WTC11 (cell line): Measurements from ENCODE around the gene PAEP. TPM values are rescaled to one million over a fixed set of nuclear protein-coding genes. Genes with fewer than 3 reads are reported as not detected.
A peak's percentile ranks its signal among the peaks of the same experiment; 100 is the strongest.

ENCODE experiments used
- ATAC-seq: fragments of 200-7000 bp; cut with Tn5 transposase; 2 replicates; pipeline ENCODE4 v1.10.0; 2021; ENCODE audit warnings: mild to moderate bottlenecking, moderate library complexity
- CTCF ChIA-PET: fragments of 300-600 bp; sonication (Branson Sonifier 250); formaldehyde crosslinking; loops from one replicate; lab custom pipeline; 2021; ENCODE audit warnings: antibody characterized with exemption; lab: Charles Lee
- POLR2A ChIA-PET: fragments of 350-600 bp; sonication (Branson Sonifier 250); formaldehyde crosslinking; loops from one replicate; lab custom pipeline; 2021; ENCODE audit warnings: antibody characterized with exemption; lab: Charles Lee
- DNase-seq: peaks from one replicate; pipeline ENCODE4 v3.0.0; 2021; ENCODE audit warnings: low spot score
- H3K27ac Mint-ChIP-seq: 2 replicates; pipeline ENCODE4 v1.8.0; 2021; ENCODE audit warnings: mixed read lengths
- H3K27me3 Mint-ChIP-seq: 2 replicates; pipeline ENCODE4 v1.8.0; 2021; ENCODE audit warnings: low read depth, mild to moderate bottlenecking, moderate library complexity, mixed read lengths
- H3K36me3 Mint-ChIP-seq: 2 replicates; pipeline ENCODE4 v1.8.0; 2021; ENCODE audit warnings: mixed read lengths
- H3K4me1 Mint-ChIP-seq: 2 replicates; pipeline ENCODE4 v1.8.0; 2022; ENCODE audit warnings: mixed read lengths
- H3K4me3 Mint-ChIP-seq: 2 replicates; pipeline ENCODE4 v1.8.0; 2021; ENCODE audit warnings: mild to moderate bottlenecking, moderate library complexity, mixed read lengths
- H3K9me3 Mint-ChIP-seq: 2 replicates; pipeline ENCODE4 v1.8.0; 2021; ENCODE audit warnings: mixed read lengths
- AFF4 ChIP-seq: sonication (generic); formaldehyde crosslinking; IDR thresholded peaks from 2 replicates; pipeline ENCODE4 v1.8.1; 2023; ENCODE audit warnings: mild to moderate bottlenecking, missing genetic modification reagents, borderline replicate concordance
- ATF2 ChIP-seq: sonication (generic); formaldehyde crosslinking; IDR thresholded peaks from 2 replicates; pipeline ENCODE4 v1.8.1; 2022; ENCODE audit warnings: low read depth, missing genetic modification reagents, borderline replicate concordance
- CBFB ChIP-seq: sonication (generic); formaldehyde crosslinking; IDR thresholded peaks from 2 replicates; pipeline ENCODE4 v1.8.1; 2022; ENCODE audit warnings: mild to moderate bottlenecking, low read depth, missing genetic modification reagents
- CTCF ChIP-seq: fragments of 200-600 bp; IDR thresholded peaks from 2 replicates; pipeline ENCODE4 v1.8.0; 2022; ENCODE audit warnings: antibody characterized with exemption
- ELF4 ChIP-seq: sonication (generic); formaldehyde crosslinking; IDR thresholded peaks from 2 replicates; pipeline ENCODE4 v1.8.1; 2022; ENCODE audit warnings: low read depth, mild to moderate bottlenecking, moderate library complexity, missing genetic modification reagents
- FOXJ3 ChIP-seq: sonication (generic); formaldehyde crosslinking; IDR thresholded peaks from 2 replicates; pipeline ENCODE4 v1.9.0; 2021; ENCODE audit warnings: missing genetic modification reagents, mild to moderate bottlenecking, borderline replicate concordance
- FOXK1 ChIP-seq: sonication (generic); formaldehyde crosslinking; IDR thresholded peaks from 2 replicates; pipeline ENCODE4 v1.8.0; 2022; ENCODE audit warnings: mild to moderate bottlenecking, moderate library complexity, missing genetic modification reagents
- HMGXB4 ChIP-seq: sonication (generic); formaldehyde crosslinking; IDR thresholded peaks from 2 replicates; pipeline ENCODE4 v1.8.1; 2023; ENCODE audit warnings: mild to moderate bottlenecking, moderate library complexity, missing genetic modification reagents
- KAT7 ChIP-seq: sonication (generic); formaldehyde crosslinking; IDR thresholded peaks from 2 replicates; pipeline ENCODE4 v1.8.1; 2023; ENCODE audit warnings: missing genetic modification reagents, mild to moderate bottlenecking, borderline replicate concordance
- NFATC4 ChIP-seq: fragments of 250-450 bp; sonication (Bioruptor Pico); IDR thresholded peaks from 2 replicates; pipeline ENCODE4 v1.9.0; 2021; ENCODE audit warnings: mild to moderate bottlenecking
- RELA ChIP-seq: sonication (generic); formaldehyde crosslinking; IDR thresholded peaks from 2 replicates; pipeline ENCODE4 v1.8.1; 2022; ENCODE audit warnings: missing genetic modification reagents, mild to moderate bottlenecking, borderline replicate concordance
- TCF7 ChIP-seq: sonication (generic); formaldehyde crosslinking; IDR thresholded peaks from 2 replicates; pipeline ENCODE4 v1.8.0; 2022; ENCODE audit warnings: mild to moderate bottlenecking, low read depth, missing genetic modification reagents, moderate library complexity
- ZBTB21 ChIP-seq: sonication (generic); formaldehyde crosslinking; IDR thresholded peaks from 2 replicates; pipeline ENCODE4 v1.8.1; 2023; ENCODE audit warnings: mild to moderate bottlenecking, missing genetic modification reagents, borderline replicate concordance
- ZBTB43 ChIP-seq: sonication (generic); formaldehyde crosslinking; IDR thresholded peaks from 2 replicates; pipeline ENCODE4 v1.8.1; 2023; ENCODE audit warnings: mild to moderate bottlenecking, missing genetic modification reagents
- ZNF121 ChIP-seq: sonication (generic); formaldehyde crosslinking; IDR thresholded peaks from 2 replicates; pipeline ENCODE4 v1.8.0; 2023; ENCODE audit warnings: missing genetic modification reagents
- ZNF138 ChIP-seq: sonication (generic); formaldehyde crosslinking; conservative IDR thresholded peaks from 2 replicates; pipeline ENCODE4 v1.8.1; 2022; ENCODE audit warnings: mild to moderate bottlenecking, moderate library complexity, missing genetic modification reagents
- ZNF263 ChIP-seq: sonication (generic); formaldehyde crosslinking; IDR thresholded peaks from 2 replicates; pipeline ENCODE4 v1.8.1; 2022; ENCODE audit warnings: low read depth, mild to moderate bottlenecking, moderate library complexity, missing genetic modification reagents
- ZNF281 ChIP-seq: sonication (generic); formaldehyde crosslinking; IDR thresholded peaks from 2 replicates; pipeline ENCODE4 v1.8.0; 2023; ENCODE audit warnings: mild to moderate bottlenecking, missing genetic modification reagents
- ZNF317 ChIP-seq: sonication (generic); formaldehyde crosslinking; IDR thresholded peaks from 2 replicates; pipeline ENCODE4 v1.8.1; 2023; ENCODE audit warnings: low read depth, mild to moderate bottlenecking, moderate library complexity, missing genetic modification reagents, borderline replicate concordance
- ZNF396 ChIP-seq: fragments of 250-450 bp; sonication (Bioruptor Pico); IDR thresholded peaks from 2 replicates; pipeline ENCODE4 v1.8.0; 2021; ENCODE audit warnings: mild to moderate bottlenecking, moderate library complexity, borderline replicate concordance
- total RNA-seq: library from RNA; stranded (reverse); gene quantifications from 3 replicates; pipeline ENCODE4 v1.2.3, GENCODE V29; 2021

PAEP gene
- total RNA-seq, 1 experiment from 2014 or later = not detected

- ChIA-PET POLR2A (no interaction called here), CTCF (interaction anchor here (1.2 to 5.6 kb wide), 2 partner anchors 18 to 264 kb away, joined by 3 to 42 read pairs; no protein-coding TSS in a partner anchor)
- Mint-ChIP-seq H3K27me3 (no peaks in the 10 kb centered on the region), H3K4me3 (no peak overlapping the region), H3K9me3 (peaks cover 7% of the 10 kb centered on the region), H3K27ac (no peak overlapping the region), H3K36me3 (no peaks in the 10 kb centered on the region), H3K4me1 (peaks cover 9% of the 10 kb centered on the region)
- DNase-seq = no peak
- ATAC-seq = peak; percentile 23; the same call in 1 of the 2 replicates
- TF ChIP-seq ZNF138 (CRISPR knock-in tag) (no peak), ATF2 (CRISPR knock-in tag) (no peak), ZBTB21 (CRISPR knock-in tag) (no peak), RELA (no peak), ZNF396 (no peak), HMGXB4 (CRISPR knock-in tag) (no peak), ZNF263 (CRISPR knock-in tag) (no peak), AFF4 (CRISPR knock-in tag) (no peak), TCF7 (CRISPR knock-in tag) (no peak), ZNF281 (no peak), ZNF121 (no peak), NFATC4 (CRISPR knock-in tag) (no peak), ELF4 (CRISPR knock-in tag) (no peak), FOXJ3 (no peak), CBFB (CRISPR knock-in tag) (no peak), CTCF (no peak), KAT7 (CRISPR knock-in tag) (no peak), ZNF317 (CRISPR knock-in tag) (no peak), ZBTB43 (CRISPR knock-in tag) (no peak), FOXK1 (CRISPR knock-in tag) (no peak)
Measured at GRCh38 chr9:135523521-135524129, 37.9 kb upstream of the PAEP start.
